Measurements from ENCODE around the gene SPON1. TPM values are rescaled to one million over a fixed set of nuclear protein-coding genes. Genes with fewer than 3 reads are reported as not detected.
"Not testable (repeated sequence)": the region's sequence is repeated elsewhere in the genome, so short reads cannot be mapped to it uniquely, and the experiment has no call there.

SPON1 gene
- total and polyA plus RNA-seq, 2 experiments from 2014 or later = 2.9 to 6.4 TPM

DNA sequence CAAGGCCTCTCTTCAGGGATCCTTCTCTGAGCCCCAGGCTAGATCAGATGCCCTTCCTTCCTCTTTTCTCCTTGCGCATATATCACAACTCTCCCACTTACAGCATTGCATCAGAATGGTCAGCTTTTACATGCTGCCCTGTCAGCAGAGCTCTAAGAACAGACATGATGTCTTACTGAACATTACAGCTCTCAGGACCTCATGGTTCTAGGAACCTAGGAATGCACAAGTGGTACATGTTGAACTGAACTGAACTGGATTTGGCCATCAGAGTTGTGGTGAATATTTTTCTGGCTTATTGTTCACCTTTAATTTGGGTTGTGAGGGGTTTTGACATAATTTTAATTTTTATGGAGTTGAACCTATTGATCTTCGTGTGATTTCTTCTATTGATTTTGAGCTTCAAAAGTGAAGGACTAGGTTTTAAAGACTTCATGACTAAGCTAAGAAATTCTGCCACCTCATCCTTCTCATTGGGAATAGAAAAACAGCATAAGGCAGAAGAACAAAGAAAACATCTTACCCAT is 37.7 kb upstream of the SPON1 start:
- DNase-seq (ENCODE audit: low spot score) = no peak
- Histone ChIP-seq H3K36me3 (ENCODE audit: insufficient read depth) (no peaks in the 10 kb centered on the region), H3K79me2 (replicated peaks; ENCODE audit: insufficient read depth) (no peaks in the 10 kb centered on the region), H3K27ac (ENCODE audit: low read depth) (no peak overlapping the region), H3K4me3 (no peak overlapping the region), H3K27me3 (ENCODE audit: insufficient read depth) (no peaks in the 10 kb centered on the region), H3K4me1 (ENCODE audit: insufficient read depth) (peaks cover 34% of the 10 kb centered on the region), H3K4me2 (peak overlapping the region; percentile 31; the same call in 1 of the 2 replicates), H3K9me2 (ENCODE audit: insufficient read depth) (peaks cover 25% of the 10 kb centered on the region), H3F3A (replicated peaks; ENCODE audit: low read depth) (no peaks in the 10 kb centered on the region), H4K20me1 (replicated peaks; ENCODE audit: insufficient read depth) (no peaks in the 10 kb centered on the region), H2AFZ (peak overlapping the region; percentile 88)
- ATAC-seq = no peak
- Mint-ChIP-seq H3K4me3 (no peak overlapping the region), H3K27ac (peak overlapping the region; percentile 72), H3K9me3 (no peaks in the 10 kb centered on the region), H3K36me3 (ENCODE audit: low read depth) (no peaks in the 10 kb centered on the region), H3K27me3 (ENCODE audit: insufficient read depth, low read depth, poor library complexity) (peaks cover 3% of the 10 kb centered on the region), H3K4me1 (peaks cover 39% of the 10 kb centered on the region)
- TF ChIP-seq EZH2 (IDR thresholded peaks at IDR 0.05; ENCODE audit: low read depth, unreplicated experiment) (no peak), NANOG (IDR thresholded peaks at IDR 0.05; ENCODE audit: borderline replicate concordance) (no peak), POLR2AphosphoS5 (IDR thresholded peaks at IDR 0.05; ENCODE audit: low read depth) (no peak), ZNF331 (CRISPR knock-in tag; IDR thresholded peaks at IDR 0.05; ENCODE audit: low read depth) (no peak), STAT1 (IDR thresholded peaks at IDR 0.05; ENCODE audit: unreplicated experiment) (no peak), ZNF114 (CRISPR knock-in tag; IDR thresholded peaks at IDR 0.05) (no peak)
- TF ChIP-seq, protein P1, sequence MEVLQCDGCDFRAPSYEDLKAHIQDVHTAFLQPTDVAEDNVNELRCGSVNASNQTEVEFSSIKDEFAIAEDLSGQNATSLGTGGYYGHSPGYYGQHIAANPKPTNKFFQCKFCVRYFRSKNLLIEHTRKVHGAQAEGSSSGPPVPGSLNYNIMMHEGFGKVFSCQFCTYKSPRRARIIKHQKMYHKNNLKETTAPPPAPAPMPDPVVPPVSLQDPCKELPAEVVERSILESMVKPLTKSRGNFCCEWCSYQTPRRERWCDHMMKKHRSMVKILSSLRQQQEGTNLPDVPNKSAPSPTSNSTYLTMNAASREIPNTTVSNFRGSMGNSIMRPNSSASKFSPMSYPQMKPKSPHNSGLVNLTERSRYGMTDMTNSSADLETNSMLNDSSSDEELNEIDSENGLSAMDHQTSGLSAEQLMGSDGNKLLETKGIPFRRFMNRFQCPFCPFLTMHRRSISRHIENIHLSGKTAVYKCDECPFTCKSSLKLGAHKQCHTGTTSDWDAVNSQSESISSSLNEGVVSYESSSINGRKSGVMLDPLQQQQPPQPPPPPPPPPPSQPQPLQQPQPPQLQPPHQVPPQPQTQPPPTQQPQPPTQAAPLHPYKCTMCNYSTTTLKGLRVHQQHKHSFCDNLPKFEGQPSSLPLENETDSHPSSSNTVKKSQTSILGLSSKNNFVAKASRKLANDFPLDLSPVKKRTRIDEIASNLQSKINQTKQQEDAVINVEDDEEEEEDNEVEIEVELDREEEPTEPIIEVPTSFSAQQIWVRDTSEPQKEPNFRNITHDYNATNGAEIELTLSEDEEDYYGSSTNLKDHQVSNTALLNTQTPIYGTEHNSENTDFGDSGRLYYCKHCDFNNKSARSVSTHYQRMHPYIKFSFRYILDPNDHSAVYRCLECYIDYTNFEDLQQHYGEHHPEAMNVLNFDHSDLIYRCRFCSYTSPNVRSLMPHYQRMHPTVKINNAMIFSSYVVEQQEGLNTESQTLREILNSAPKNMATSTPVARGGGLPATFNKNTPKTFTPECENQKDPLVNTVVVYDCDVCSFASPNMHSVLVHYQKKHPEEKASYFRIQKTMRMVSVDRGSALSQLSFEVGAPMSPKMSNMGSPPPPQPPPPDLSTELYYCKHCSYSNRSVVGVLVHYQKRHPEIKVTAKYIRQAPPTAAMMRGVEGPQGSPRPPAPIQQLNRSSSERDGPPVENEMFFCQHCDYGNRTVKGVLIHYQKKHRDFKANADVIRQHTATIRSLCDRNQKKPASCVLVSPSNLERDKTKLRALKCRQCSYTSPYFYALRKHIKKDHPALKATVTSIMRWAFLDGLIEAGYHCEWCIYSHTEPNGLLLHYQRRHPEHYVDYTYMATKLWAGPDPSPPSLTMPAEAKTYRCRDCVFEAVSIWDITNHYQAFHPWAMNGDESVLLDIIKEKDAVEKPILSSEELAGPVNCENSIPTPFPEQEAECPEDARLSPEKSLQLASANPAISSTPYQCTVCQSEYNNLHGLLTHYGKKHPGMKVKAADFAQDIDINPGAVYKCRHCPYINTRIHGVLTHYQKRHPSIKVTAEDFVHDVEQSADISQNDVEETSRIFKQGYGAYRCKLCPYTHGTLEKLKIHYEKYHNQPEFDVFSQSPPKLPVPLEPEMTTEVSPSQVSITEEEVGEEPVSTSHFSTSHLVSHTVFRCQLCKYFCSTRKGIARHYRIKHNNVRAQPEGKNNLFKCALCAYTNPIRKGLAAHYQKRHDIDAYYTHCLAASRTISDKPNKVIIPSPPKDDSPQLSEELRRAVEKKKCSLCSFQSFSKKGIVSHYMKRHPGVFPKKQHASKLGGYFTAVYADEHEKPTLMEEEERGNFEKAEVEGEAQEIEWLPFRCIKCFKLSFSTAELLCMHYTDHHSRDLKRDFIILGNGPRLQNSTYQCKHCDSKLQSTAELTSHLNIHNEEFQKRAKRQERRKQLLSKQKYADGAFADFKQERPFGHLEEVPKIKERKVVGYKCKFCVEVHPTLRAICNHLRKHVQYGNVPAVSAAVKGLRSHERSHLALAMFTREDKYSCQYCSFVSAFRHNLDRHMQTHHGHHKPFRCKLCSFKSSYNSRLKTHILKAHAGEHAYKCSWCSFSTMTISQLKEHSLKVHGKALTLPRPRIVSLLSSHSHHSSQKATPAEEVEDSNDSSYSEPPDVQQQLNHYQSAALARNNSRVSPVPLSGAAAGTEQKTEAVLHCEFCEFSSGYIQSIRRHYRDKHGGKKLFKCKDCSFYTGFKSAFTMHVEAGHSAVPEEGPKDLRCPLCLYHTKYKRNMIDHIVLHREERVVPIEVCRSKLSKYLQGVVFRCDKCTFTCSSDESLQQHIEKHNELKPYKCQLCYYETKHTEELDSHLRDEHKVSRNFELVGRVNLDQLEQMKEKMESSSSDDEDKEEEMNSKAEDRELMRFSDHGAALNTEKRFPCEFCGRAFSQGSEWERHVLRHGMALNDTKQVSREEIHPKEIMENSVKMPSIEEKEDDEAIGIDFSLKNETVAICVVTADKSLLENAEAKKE (CRISPR knock-in tag; IDR thresholded peaks at IDR 0.05) = no peak
- TF ChIP-seq, protein P2, sequence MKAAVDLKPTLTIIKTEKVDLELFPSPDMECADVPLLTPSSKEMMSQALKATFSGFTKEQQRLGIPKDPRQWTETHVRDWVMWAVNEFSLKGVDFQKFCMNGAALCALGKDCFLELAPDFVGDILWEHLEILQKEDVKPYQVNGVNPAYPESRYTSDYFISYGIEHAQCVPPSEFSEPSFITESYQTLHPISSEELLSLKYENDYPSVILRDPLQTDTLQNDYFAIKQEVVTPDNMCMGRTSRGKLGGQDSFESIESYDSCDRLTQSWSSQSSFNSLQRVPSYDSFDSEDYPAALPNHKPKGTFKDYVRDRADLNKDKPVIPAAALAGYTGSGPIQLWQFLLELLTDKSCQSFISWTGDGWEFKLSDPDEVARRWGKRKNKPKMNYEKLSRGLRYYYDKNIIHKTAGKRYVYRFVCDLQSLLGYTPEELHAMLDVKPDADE (IDR thresholded peaks at IDR 0.05) = no peak
- TF ChIP-seq, protein P3, sequence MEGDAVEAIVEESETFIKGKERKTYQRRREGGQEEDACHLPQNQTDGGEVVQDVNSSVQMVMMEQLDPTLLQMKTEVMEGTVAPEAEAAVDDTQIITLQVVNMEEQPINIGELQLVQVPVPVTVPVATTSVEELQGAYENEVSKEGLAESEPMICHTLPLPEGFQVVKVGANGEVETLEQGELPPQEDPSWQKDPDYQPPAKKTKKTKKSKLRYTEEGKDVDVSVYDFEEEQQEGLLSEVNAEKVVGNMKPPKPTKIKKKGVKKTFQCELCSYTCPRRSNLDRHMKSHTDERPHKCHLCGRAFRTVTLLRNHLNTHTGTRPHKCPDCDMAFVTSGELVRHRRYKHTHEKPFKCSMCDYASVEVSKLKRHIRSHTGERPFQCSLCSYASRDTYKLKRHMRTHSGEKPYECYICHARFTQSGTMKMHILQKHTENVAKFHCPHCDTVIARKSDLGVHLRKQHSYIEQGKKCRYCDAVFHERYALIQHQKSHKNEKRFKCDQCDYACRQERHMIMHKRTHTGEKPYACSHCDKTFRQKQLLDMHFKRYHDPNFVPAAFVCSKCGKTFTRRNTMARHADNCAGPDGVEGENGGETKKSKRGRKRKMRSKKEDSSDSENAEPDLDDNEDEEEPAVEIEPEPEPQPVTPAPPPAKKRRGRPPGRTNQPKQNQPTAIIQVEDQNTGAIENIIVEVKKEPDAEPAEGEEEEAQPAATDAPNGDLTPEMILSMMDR (conservative IDR thresholded peaks at IDR 0.05; ENCODE audit: low read depth in 2 of 2) = no peak
- TF ChIP-seq, protein P4, sequence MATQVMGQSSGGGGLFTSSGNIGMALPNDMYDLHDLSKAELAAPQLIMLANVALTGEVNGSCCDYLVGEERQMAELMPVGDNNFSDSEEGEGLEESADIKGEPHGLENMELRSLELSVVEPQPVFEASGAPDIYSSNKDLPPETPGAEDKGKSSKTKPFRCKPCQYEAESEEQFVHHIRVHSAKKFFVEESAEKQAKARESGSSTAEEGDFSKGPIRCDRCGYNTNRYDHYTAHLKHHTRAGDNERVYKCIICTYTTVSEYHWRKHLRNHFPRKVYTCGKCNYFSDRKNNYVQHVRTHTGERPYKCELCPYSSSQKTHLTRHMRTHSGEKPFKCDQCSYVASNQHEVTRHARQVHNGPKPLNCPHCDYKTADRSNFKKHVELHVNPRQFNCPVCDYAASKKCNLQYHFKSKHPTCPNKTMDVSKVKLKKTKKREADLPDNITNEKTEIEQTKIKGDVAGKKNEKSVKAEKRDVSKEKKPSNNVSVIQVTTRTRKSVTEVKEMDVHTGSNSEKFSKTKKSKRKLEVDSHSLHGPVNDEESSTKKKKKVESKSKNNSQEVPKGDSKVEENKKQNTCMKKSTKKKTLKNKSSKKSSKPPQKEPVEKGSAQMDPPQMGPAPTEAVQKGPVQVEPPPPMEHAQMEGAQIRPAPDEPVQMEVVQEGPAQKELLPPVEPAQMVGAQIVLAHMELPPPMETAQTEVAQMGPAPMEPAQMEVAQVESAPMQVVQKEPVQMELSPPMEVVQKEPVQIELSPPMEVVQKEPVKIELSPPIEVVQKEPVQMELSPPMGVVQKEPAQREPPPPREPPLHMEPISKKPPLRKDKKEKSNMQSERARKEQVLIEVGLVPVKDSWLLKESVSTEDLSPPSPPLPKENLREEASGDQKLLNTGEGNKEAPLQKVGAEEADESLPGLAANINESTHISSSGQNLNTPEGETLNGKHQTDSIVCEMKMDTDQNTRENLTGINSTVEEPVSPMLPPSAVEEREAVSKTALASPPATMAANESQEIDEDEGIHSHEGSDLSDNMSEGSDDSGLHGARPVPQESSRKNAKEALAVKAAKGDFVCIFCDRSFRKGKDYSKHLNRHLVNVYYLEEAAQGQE (IDR thresholded peaks at IDR 0.05; ENCODE audit: unreplicated experiment) = no peak

DNA sequence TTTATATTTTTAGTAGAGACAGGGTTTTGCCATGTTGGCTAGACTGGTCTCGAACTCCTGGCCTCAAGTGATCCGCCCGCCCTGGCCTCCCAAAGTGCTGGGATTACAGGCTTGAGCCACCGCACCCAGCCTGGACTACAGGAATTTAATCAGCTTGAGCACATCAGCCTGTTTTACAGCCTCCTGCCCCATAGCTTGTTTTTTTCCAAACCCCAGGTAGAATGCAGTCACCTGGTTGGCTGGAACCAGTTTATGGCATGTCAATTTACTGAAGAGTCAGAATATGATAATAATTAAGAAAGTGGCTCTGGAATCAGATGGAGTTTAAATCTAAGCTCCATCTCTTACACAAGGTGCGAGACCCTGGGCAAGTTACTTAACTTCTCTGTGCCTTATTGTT is 36.2 kb upstream of the SPON1 start:
- not testable (repeated sequence) for H3K27me3 ChIP-seq (ENCODE audit: insufficient read depth); H3K36me3 Mint-ChIP-seq (ENCODE audit: low read depth); H3K27me3 Mint-ChIP-seq (ENCODE audit: insufficient read depth, low read depth, poor library complexity); H3K36me3 ChIP-seq (ENCODE audit: insufficient read depth); H2AFZ ChIP-seq; H3K27ac ChIP-seq (ENCODE audit: low read depth); H4K20me1 ChIP-seq (replicated peaks; ENCODE audit: insufficient read depth); H3K4me3 ChIP-seq; ATAC-seq; H3K79me2 ChIP-seq (replicated peaks; ENCODE audit: insufficient read depth); H3K4me2 ChIP-seq; H3K27ac Mint-ChIP-seq; H3K4me3 Mint-ChIP-seq; DNase-seq (ENCODE audit: low spot score); H3K9me3 Mint-ChIP-seq; H3F3A ChIP-seq (replicated peaks; ENCODE audit: low read depth)
- Histone ChIP-seq H3K9me2 (ENCODE audit: insufficient read depth) (peaks cover 18% of the 10 kb centered on the region), H3K4me1 (ENCODE audit: insufficient read depth) (peaks cover 34% of the 10 kb centered on the region)
- peaks cover 39% of the 10 kb centered on the region for H3K4me1 Mint-ChIP-seq
